Immature natural killer cell (primary cell): ENCODE data around the gene GYG2. TPM values are rescaled to one million over a fixed set of nuclear protein-coding genes. Genes with fewer than 3 reads are reported as not detected.
A peak's percentile ranks its signal among the peaks of the same experiment; 100 is the strongest.
"Not testable (repeated sequence)": the region's sequence is repeated elsewhere in the genome, so short reads cannot be mapped to it uniquely, and the experiment has no call there.

ENCODE experiments used
- DNase-seq, 3 donors: peaks; one replicate each; pipeline ENCODE4 v3.0.0; 2022; ENCODE audit warnings: mixed read lengths in 1 of 3
- H3K27ac Mint-ChIP-seq, 6 donors: one replicate each; pipeline ENCODE4 v1.8.0; 2020; ENCODE audit warnings: mixed read lengths in 6 of 6, mild to moderate bottlenecking in 5 of 6, inconsistent platforms in 4 of 6, moderate library complexity in 3 of 6
- H3K27me3 Mint-ChIP-seq, 3 donors: one replicate each; pipeline ENCODE4 v1.8.0; 2020 to 2021; ENCODE audit warnings: low read depth in 3 of 3, mild to moderate bottlenecking in 3 of 3, mixed read lengths in 3 of 3, moderate library complexity in 3 of 3, inconsistent platforms in 1 of 3
- H3K36me3 Mint-ChIP-seq, 3 donors: one replicate each; pipeline ENCODE4 v1.8.0; 2020; ENCODE audit warnings: mixed read lengths in 3 of 3, inconsistent platforms in 2 of 3, mild to moderate bottlenecking in 2 of 3
- H3K4me1 Mint-ChIP-seq, 2 donors: one replicate each; pipeline ENCODE4 v1.8.0; 2020; ENCODE audit warnings: inconsistent platforms in 2 of 2, mild to moderate bottlenecking in 2 of 2, mixed read lengths in 2 of 2, moderate library complexity in 1 of 2
- H3K4me3 Mint-ChIP-seq, 5 donors: one replicate each; pipeline ENCODE4 v1.8.0; 2020; ENCODE audit warnings: mild to moderate bottlenecking in 5 of 5, mixed read lengths in 5 of 5, inconsistent platforms in 3 of 5, moderate library complexity in 3 of 5
- H3K9me3 Mint-ChIP-seq, 6 donors: one replicate each; pipeline ENCODE4 v1.8.0; 2020; ENCODE audit warnings: mild to moderate bottlenecking in 6 of 6, mixed read lengths in 6 of 6, inconsistent platforms in 4 of 6, moderate library complexity in 3 of 6
- polyA plus RNA-seq, 3 donors: library from polyadenylated mRNA; unstranded; fragments of 300-500 nt; fragmentation: Illumina TruSeq; gene quantifications; one replicate each; pipeline ENCODE4 v1.2.3, GENCODE V29; 2021

Gene GYG2
- polyA plus RNA-seq = not detected

GRCh38 chrX:2828344-2828958, at the start of gene GYG2:
TSS of gene GYG2 (plus strand) at chrX:2828930. CDS start at chrX:2830189, 1,259 bp downstream.
- H3K36me3 Mint-ChIP-seq = no peaks in the 10 kb centered on the region
- H3K4me1 Mint-ChIP-seq = no peaks in the 10 kb centered on the region
- DNase-seq = no peak
- H3K27me3 Mint-ChIP-seq = peaks cover 4 to 20% (median 5%) of the 10 kb centered on the region in 3 donors
- no peak within 1 kb of the TSS for H3K27ac Mint-ChIP-seq
- peaks cover 0 to 3% (median 0%) of the 10 kb centered on the region in 6 donors for H3K9me3 Mint-ChIP-seq
- no peak within 1 kb of the TSS for H3K4me3 Mint-ChIP-seq

GRCh38 chrX:2780472-2781225, 48.1 kb upstream of the GYG2 start:
- H3K9me3 Mint-ChIP-seq, H3K4me1 Mint-ChIP-seq, H3K36me3 Mint-ChIP-seq, DNase-seq, H3K27me3 Mint-ChIP-seq, H3K4me3 Mint-ChIP-seq, H3K27ac Mint-ChIP-seq: not testable (repeated sequence)

- peaks cover 0 to 3% (median 0%) of the 10 kb centered on the region in 3 donors for H3K27me3 Mint-ChIP-seq
- no peak overlapping the region for H3K27ac Mint-ChIP-seq
Measured at GRCh38 chrX:2781226-2781571, 47.5 kb upstream of the GYG2 start.

DNA sequence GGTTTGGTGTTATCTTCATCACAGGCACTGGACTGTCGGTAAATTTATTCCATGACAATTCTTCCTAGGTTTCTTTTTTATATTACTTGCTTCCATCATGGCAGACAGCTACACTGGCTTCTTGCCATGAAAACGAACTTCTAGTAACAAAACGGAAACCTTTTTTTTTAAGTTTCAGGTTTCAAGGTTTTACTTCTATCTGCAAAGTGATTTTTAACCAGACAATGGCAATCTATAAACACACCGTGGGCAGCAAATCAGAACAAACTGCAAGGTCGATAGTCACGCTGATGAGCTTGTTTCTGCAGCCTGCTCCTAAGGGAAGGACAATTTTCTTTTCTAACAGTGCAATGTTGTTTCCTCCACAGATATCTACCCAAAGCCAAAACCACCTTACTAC, 47.0 kb upstream of the GYG2 start:
- no peaks in the 10 kb centered on the region for H3K36me3 Mint-ChIP-seq
- H3K27ac Mint-ChIP-seq = no peak overlapping the region
- peaks cover 0 to 3% (median 0%) of the 10 kb centered on the region in 3 donors for H3K27me3 Mint-ChIP-seq
- no peak for DNase-seq
- H3K9me3 Mint-ChIP-seq = no peaks in the 10 kb centered on the region
- H3K4me3 Mint-ChIP-seq = no peak overlapping the region
- peaks cover 0 to 2% of the 10 kb centered on the region in 2 donors for H3K4me1 Mint-ChIP-seq

More at GRCh38 chrX:2781226-2781571, 47.5 kb upstream of the GYG2 start:
- Mint-ChIP-seq H3K9me3 (no peaks in the 10 kb centered on the region), H3K4me1 (peaks cover 0 to 2% of the 10 kb centered on the region in 2 donors), H3K36me3 (no peaks in the 10 kb centered on the region), H3K4me3 (no peak overlapping the region)
- no peak for DNase-seq

- Mint-ChIP-seq H3K27ac (no peak overlapping the region), H3K36me3 (no peaks in the 10 kb centered on the region), H3K9me3 (no peaks in the 10 kb centered on the region), H3K27me3 (peaks cover 0 to 3% (median 0%) of the 10 kb centered on the region in 3 donors), H3K4me3 (no peak overlapping the region), H3K4me1 (peaks cover 0 to 2% of the 10 kb centered on the region in 2 donors)
- no peak for DNase-seq
Measured at GRCh38 chrX:2782171-2782570, 46.6 kb upstream of the GYG2 start.

DNA sequence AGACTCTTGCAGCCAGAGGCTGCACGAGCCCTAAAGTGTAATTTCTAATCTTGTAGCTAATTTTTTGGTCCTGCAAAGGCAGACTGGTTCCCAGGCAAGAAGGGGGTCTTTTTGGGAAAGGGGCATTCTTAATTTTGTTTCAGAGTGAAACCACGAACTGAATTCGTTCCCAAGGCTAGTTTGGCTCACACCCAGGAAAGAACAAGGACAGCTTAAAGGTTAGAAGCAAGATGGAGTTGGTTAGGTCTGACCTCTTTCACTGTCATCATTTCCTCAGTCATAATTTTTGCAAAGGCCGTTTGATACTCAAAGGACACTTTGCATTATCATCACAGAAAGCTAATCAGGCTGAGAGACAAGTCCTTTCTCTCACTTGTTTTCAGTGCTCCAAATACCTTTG, 46.0 kb upstream of the GYG2 start:
- no peak for DNase-seq
- peaks cover 0 to 2% of the 10 kb centered on the region in 2 donors for H3K4me1 Mint-ChIP-seq
- no peak overlapping the region for H3K27ac Mint-ChIP-seq
- no peaks in the 10 kb centered on the region for H3K9me3 Mint-ChIP-seq
- no peak overlapping the region for H3K4me3 Mint-ChIP-seq
- H3K36me3 Mint-ChIP-seq = no peaks in the 10 kb centered on the region
- peaks cover 0 to 1% (median 0%) of the 10 kb centered on the region in 3 donors for H3K27me3 Mint-ChIP-seq

GRCh38 chrX:2784026-2784425, 44.7 kb upstream of the GYG2 start:
- H3K27me3 Mint-ChIP-seq = peaks cover 0 to 1% (median 0%) of the 10 kb centered on the region in 3 donors
- H3K27ac Mint-ChIP-seq = no peak overlapping the region
- no peaks in the 10 kb centered on the region for H3K36me3 Mint-ChIP-seq
- no peaks in the 10 kb centered on the region for H3K9me3 Mint-ChIP-seq
- no peak for DNase-seq
- no peak overlapping the region for H3K4me3 Mint-ChIP-seq
- peaks cover 0 to 2% of the 10 kb centered on the region in 2 donors for H3K4me1 Mint-ChIP-seq

DNA sequence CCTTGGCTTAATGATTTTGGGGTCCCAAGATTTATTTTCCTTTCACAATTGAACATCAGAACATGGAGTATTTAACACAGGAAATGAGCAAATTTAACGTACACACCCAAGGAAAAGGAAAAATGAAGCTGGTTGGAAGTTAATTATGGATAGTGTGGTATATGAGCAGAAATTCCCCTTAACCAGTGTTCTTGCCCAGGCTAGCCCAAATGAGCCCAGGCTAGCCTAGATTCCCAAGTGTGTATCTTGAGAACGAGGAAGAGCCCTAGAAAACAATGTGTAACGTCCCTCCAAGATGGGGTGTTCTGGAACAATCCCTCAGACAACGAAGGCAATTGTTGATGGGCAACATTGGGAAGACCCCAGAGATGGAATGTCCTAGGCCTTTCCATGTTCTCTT, 43.2 kb upstream of the GYG2 start:
- Mint-ChIP-seq H3K4me3 (no peak overlapping the region), H3K9me3 (no peaks in the 10 kb centered on the region), H3K27me3 (peaks cover 0 to 2% (median 1%) of the 10 kb centered on the region in 3 donors), H3K27ac (no peak overlapping the region), H3K36me3 (no peaks in the 10 kb centered on the region), H3K4me1 (peaks cover 0 to 2% of the 10 kb centered on the region in 2 donors)
- no peak for DNase-seq

- H3K27me3 Mint-ChIP-seq = peaks cover 0 to 5% (median 2%) of the 10 kb centered on the region in 3 donors
- peaks cover 0 to 4% (median 0%) of the 10 kb centered on the region in 3 donors for H3K36me3 Mint-ChIP-seq
- H3K9me3 Mint-ChIP-seq = no peaks in the 10 kb centered on the region
- no peak overlapping the region for H3K4me3 Mint-ChIP-seq
- H3K27ac Mint-ChIP-seq = no peak overlapping the region
- no peak for DNase-seq
- H3K4me1 Mint-ChIP-seq = no peaks in the 10 kb centered on the region
Measured at GRCh38 chrX:2788980-2789379, 39.8 kb upstream of the GYG2 start.

- Mint-ChIP-seq H3K36me3 (peaks cover 0 to 4% (median 0%) of the 10 kb centered on the region in 3 donors), H3K9me3 (no peaks in the 10 kb centered on the region), H3K4me1 (no peaks in the 10 kb centered on the region), H3K27ac (no peak overlapping the region), H3K4me3 (no peak overlapping the region), H3K27me3 (peaks cover 0 to 5% (median 2%) of the 10 kb centered on the region in 3 donors)
- no peak for DNase-seq
Measured at GRCh38 chrX:2789569-2789968, 39.2 kb upstream of the GYG2 start.

- Mint-ChIP-seq H3K27ac (no peak overlapping the region), H3K9me3 (no peaks in the 10 kb centered on the region), H3K27me3 (peaks cover 2 to 5% (median 3%) of the 10 kb centered on the region in 3 donors), H3K36me3 (peaks cover 0 to 4% (median 0%) of the 10 kb centered on the region in 3 donors), H3K4me1 (no peaks in the 10 kb centered on the region), H3K4me3 (no peak overlapping the region)
- DNase-seq = no peak
Measured at GRCh38 chrX:2793752-2794151, 35.0 kb upstream of the GYG2 start.

DNA sequence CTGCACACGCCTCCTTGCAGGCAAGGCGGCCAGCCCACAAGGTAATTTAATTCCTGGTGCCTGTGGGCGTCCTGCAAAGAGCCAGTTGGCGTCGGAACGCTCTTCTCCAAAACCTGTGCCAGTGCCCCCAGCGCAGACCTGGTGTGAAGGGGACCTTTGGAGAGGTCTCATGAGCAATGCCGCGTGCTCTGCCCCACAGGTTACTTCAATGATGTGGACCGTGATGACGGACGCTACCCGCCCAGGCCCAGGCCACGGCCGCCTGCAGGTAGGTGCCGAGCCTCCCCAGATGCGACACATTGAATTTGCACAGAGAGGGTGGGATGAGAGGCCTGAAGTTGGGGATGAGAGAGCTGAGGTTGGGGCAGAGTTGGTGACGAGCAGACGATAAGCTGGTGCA, 34.4 kb upstream of the GYG2 start:
- Mint-ChIP-seq H3K4me3 (no peak overlapping the region), H3K9me3 (no peaks in the 10 kb centered on the region), H3K27ac (no peak overlapping the region), H3K4me1 (no peaks in the 10 kb centered on the region), H3K27me3 (peaks cover 0 to 5% (median 3%) of the 10 kb centered on the region in 3 donors), H3K36me3 (peaks cover 0 to 4% (median 0%) of the 10 kb centered on the region in 3 donors)
- DNase-seq = no peak

- H3K27me3 Mint-ChIP-seq, DNase-seq, H3K27ac Mint-ChIP-seq, H3K36me3 Mint-ChIP-seq, H3K9me3 Mint-ChIP-seq, H3K4me1 Mint-ChIP-seq: not testable (repeated sequence)
- H3K4me3 Mint-ChIP-seq = peak overlapping the region in 1 of 5 donors; percentile 27
Measured at GRCh38 chrX:2796808-2797207, 31.9 kb upstream of the GYG2 start.

DNA sequence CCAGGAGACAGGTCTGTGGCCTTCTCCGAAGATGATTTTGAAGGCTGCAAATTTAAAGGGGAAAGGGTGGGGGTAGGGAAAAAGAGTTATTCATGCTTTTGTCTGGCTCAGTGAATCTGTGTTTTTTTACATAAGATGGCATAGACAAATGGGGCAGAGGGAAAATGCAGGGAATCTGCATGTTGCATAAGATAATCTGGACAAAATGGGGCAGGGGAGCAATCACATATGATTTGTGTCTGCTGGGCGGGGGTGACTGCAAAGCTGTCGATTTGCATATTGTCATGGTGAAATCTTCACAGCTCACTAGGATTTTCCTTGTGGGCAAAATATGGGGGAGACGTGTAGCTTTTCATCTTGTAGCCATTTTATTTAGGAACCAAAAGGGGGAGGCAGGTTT, 29.4 kb upstream of the GYG2 start:
- Mint-ChIP-seq H3K4me1 (no peaks in the 10 kb centered on the region), H3K27me3 (peaks cover 0 to 4% (median 3%) of the 10 kb centered on the region in 3 donors), H3K27ac (no peak overlapping the region), H3K9me3 (no peaks in the 10 kb centered on the region), H3K4me3 (no peak overlapping the region), H3K36me3 (peaks cover 0 to 4% (median 0%) of the 10 kb centered on the region in 3 donors)
- DNase-seq = no peak
